ENCODE results near the gene SF3B6.

SF3B6 gene

DNA sequence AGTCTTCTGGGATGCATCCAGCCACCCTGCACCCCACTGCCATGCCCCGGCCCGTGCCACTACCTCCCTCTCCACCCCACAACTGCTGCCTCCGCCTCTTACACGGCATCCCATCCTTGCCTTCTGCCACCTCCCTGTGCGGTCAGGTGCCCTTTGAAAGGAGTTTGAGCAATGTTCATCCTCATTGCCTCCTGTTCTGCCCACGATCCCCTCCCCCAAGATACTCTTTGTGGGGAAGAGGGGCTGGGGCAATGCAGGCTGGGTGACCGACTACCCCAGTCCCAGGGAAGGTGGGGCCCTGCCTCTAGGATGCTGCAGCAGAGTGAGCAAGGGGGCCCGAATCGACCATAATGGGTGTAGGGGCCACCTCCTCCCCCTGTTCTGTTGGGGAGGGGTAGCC lies 57.9 kb downstream of the SF3B6 start:
- FAIRE-seq, result no peak

DNA sequence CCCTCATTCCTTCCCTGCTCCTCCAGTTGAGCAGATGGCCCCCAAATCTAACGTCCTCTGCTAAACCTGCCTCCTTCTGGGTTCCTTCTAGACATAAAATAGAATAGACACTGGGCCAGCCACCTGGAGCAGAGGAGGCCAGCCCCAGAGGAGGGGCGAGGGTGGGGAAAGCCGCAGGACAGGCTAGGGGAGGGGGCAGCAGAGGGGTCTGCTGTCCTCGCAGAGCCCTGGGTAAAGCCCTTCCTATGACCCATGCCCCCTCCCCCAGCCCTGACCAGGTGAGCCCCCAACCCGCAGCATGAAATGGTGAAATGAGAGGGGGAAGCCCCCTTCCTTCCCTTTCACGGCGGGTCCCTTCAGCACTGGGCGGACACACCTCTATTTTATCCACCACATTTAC lies 58.4 kb downstream of the SF3B6 start:
- no peak for FAIRE-seq
